ENCODE data around the gene PPP6R1. TPM values are rescaled to one million over a fixed set of nuclear protein-coding genes. Genes with fewer than 3 reads are reported as not detected.

PPP6R1 gene
- total RNA-seq, 2 experiments from 2014 or later: 172 to 182 TPM

GRCh38 chr19:55209693-55210472, 48.9 kb downstream of the PPP6R1 start:
- H3K36me3 ChIP-seq (ENCODE audit: insufficient read depth, low read length): no peaks in the 10 kb centered on the region
- ATAC-seq (ENCODE audit: poor library complexity) (no peak), DNase-seq (no peak)
- H3K9me3 ChIP-seq (ENCODE audit: control insufficient read depth in 1 of 2, insufficient read depth in 1 of 2, low read length in 2 of 2): peaks cover 6 to 27% of the 10 kb centered on the region in 2 experiments
- peaks cover 5 to 13% of the 10 kb centered on the region in 2 experiments for H3K27me3 ChIP-seq (ENCODE audit: control insufficient read depth in 1 of 2, insufficient read depth in 2 of 2, low read length in 2 of 2)
- intact Hi-C loops (cut with DNase I, micrococcal nuclease): no loop called here
- H3K27ac Mint-ChIP-seq: no peak overlapping the region
- no peaks in the 10 kb centered on the region for H3K36me3 Mint-ChIP-seq (ENCODE audit: low read depth)
- no peak overlapping the region for H3K4me3 Mint-ChIP-seq
- POLR2A ChIA-PET: no interaction called here
- CTCF ChIA-PET: no interaction called here
- H3K4me3 ChIP-seq (ENCODE audit: low read length): no peak overlapping the region
- H3K9me3 Mint-ChIP-seq: peaks cover 4% of the 10 kb centered on the region
- H3K27me3 Mint-ChIP-seq: peaks cover 52% of the 10 kb centered on the region
- no peak for TF ChIP-seq CTCF (IDR thresholded peaks at IDR 0.05)
- no peak overlapping the region for H3K27ac ChIP-seq (ENCODE audit: low read depth in 1 of 2, low read length in 2 of 2)
- peaks cover 6% of the 10 kb centered on the region for H3K4me1 ChIP-seq (ENCODE audit: insufficient read depth, low read length)
- no peaks in the 10 kb centered on the region for H3K4me1 Mint-ChIP-seq (ENCODE audit: low read depth)

GRCh38 chr19:55208880-55209692, 49.7 kb downstream of the PPP6R1 start, which contains the start of gene PTPRH:
TSS of gene PTPRH (minus strand) at chr19:55209501. CDS start at chr19:55209433, 68 bp downstream.
- CTCF ChIA-PET: no interaction called here
- Histone ChIP-seq H3K9me3 (ENCODE audit: control insufficient read depth in 1 of 2, insufficient read depth in 1 of 2, low read length in 2 of 2) (peaks cover 6 to 27% of the 10 kb centered on the region in 2 experiments), H3K4me3 (ENCODE audit: low read length) (no peak within 1 kb of the TSS), H3K27ac (ENCODE audit: low read depth in 1 of 2, low read length in 2 of 2) (no peak within 1 kb of the TSS), H3K4me1 (ENCODE audit: insufficient read depth, low read length) (peaks cover 6% of the 10 kb centered on the region), H3K36me3 (ENCODE audit: insufficient read depth, low read length) (no peaks in the 10 kb centered on the region), H3K27me3 (ENCODE audit: control insufficient read depth in 1 of 2, insufficient read depth in 2 of 2, low read length in 2 of 2) (peaks cover 5 to 13% of the 10 kb centered on the region in 2 experiments)
- no peaks in the 10 kb centered on the region for H3K4me1 Mint-ChIP-seq (ENCODE audit: low read depth)
- peaks cover 4% of the 10 kb centered on the region for H3K9me3 Mint-ChIP-seq
- no peak within 1 kb of the TSS for H3K4me3 Mint-ChIP-seq
- ATAC-seq (ENCODE audit: poor library complexity) (no peak), DNase-seq (no peak)
- no peaks in the 10 kb centered on the region for H3K36me3 Mint-ChIP-seq (ENCODE audit: low read depth)
- intact Hi-C loops (cut with DNase I, micrococcal nuclease): no loop called here
- TF ChIP-seq CTCF (IDR thresholded peaks at IDR 0.05): no peak
- H3K27me3 Mint-ChIP-seq: peaks cover 56% of the 10 kb centered on the region
- POLR2A ChIA-PET: no interaction called here
- H3K27ac Mint-ChIP-seq: no peak within 1 kb of the TSS

- no peak overlapping the region for H3K27ac ChIP-seq (ENCODE audit: low read depth in 1 of 2, low read length in 2 of 2)
- Mint-ChIP-seq H3K9me3 (no peaks in the 10 kb centered on the region), H3K27ac (no peak overlapping the region), H3K4me3 (no peak overlapping the region), H3K27me3 (peaks cover 54% of the 10 kb centered on the region), H3K4me1 (ENCODE audit: low read depth) (no peaks in the 10 kb centered on the region), H3K36me3 (ENCODE audit: low read depth) (no peaks in the 10 kb centered on the region)
- intact Hi-C loops (cut with DNase I, micrococcal nuclease): no loop called here
- ChIA-PET CTCF (no interaction called here), POLR2A (no interaction called here)
- ATAC-seq (ENCODE audit: poor library complexity) (no peak), DNase-seq (peak in 3 of 14 experiments; percentile 40 to 56 (median 51))
- H3K9me3 ChIP-seq (ENCODE audit: control insufficient read depth in 1 of 2, insufficient read depth in 1 of 2, low read length in 2 of 2): peaks cover 0 to 10% of the 10 kb centered on the region in 2 experiments
- H3K4me1 ChIP-seq (ENCODE audit: insufficient read depth, low read length): peaks cover 6% of the 10 kb centered on the region
- peaks cover 2 to 11% of the 10 kb centered on the region in 2 experiments for H3K27me3 ChIP-seq (ENCODE audit: control insufficient read depth in 1 of 2, insufficient read depth in 2 of 2, low read length in 2 of 2)
- H3K4me3 ChIP-seq (ENCODE audit: low read length): no peak overlapping the region
- no peak for TF ChIP-seq CTCF (IDR thresholded peaks at IDR 0.05)
- H3K36me3 ChIP-seq (ENCODE audit: insufficient read depth, low read length): no peaks in the 10 kb centered on the region
Measured at GRCh38 chr19:55206664-55207500, 51.9 kb downstream of the PPP6R1 start.

Data from CD4-positive, alpha-beta T cell (primary cell).